Measurements from ENCODE around the gene OIP5. TPM values are rescaled to one million over a fixed set of nuclear protein-coding genes. Genes with fewer than 3 reads are reported as not detected.
"Not testable (repeated sequence)": the region's sequence is repeated elsewhere in the genome, so short reads cannot be mapped to it uniquely, and the experiment has no call there.

OIP5 gene
- total RNA-seq, 1 experiment from 2014 or later, result 61.9 TPM

DNA sequence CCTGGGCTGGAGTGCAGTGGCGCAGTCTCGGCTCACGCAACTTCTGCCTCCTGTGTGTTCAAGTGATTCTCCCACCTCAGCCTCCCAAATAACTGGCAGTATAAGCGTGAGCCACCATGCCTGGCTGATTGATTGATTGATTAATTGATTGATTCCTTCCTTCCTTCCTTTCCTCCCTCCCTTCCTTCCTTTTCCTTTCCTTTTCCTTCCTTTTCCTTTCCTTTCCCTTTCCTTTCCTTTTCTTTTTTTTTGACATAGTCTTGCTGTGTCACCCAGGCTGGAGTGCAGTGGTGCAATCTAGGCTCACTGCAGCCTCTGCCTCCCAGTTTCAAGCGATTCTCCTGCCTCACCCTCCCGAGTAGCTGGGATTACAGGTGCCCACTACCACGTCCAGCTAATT, 71.5 kb downstream of the OIP5 start:
- not testable (repeated sequence) for DNase-seq (ENCODE audit: low read depth)

DNA sequence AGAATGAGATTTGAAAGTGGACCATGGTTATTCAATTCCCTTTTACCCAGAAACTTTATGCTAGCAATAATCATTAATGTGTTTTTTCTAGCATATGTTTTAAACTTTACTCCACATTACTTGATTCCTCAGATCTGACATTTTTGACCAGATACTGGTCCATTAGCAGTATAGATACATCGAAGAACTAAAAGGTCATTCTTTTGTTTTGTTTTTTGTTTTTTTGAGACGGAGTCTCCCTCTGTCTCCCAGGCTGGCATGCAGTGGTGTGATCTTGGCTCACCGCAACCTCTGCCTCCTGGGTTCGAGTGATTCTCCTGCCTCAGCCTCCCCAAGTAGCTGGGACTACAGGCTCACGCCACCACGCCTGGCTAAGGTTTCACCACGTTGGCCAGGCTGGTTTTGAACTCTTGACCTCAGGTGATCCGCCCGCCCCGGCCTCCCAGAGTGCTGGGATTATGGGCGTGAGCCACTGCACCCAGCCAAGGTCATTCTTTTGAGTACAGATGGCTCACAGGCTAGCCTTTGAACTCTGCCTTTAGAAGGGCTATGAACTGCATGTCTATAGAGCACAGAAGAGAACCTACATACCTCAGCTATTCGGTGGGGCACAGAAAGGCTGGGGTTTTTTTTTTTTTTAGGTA, 72.7 kb downstream of the OIP5 start:
- no peak for DNase-seq (ENCODE audit: low read depth)

Other genes with a start within 250 kb of the OIP5 start
- gene INO80, start 216.3 kb downstream of the OIP5 start, total RNA-seq (2014; rRNA removed; shearing (Covaris generic)), result 9.0 and 18.9 TPM in 2 replicates
- gene EXD1, start 101.8 kb downstream of the OIP5 start, total RNA-seq (2014; rRNA removed; shearing (Covaris generic)), result not detected in 2 replicates
- gene CHP1, start 101.3 kb downstream of the OIP5 start, total RNA-seq (2014; rRNA removed; shearing (Covaris generic)), result 81.7 and 92.7 TPM in 2 replicates
- 212 and 264 TPM in 2 replicates for gene NUSAP1, start 290 bp upstream of the OIP5 start, total RNA-seq (2014; rRNA removed; shearing (Covaris generic))
- gene NDUFAF1, start 69.9 kb upstream of the OIP5 start, total RNA-seq (2014; rRNA removed; shearing (Covaris generic)), result 25.0 and 30.6 TPM in 2 replicates
- 29.8 and 40.8 TPM in 2 replicates for gene RTF1, start 84.5 kb upstream of the OIP5 start, total RNA-seq (2014; rRNA removed; shearing (Covaris generic))
- gene ITPKA, start 161.3 kb upstream of the OIP5 start, total RNA-seq (2014; rRNA removed; shearing (Covaris generic)), result 3.7 and 6.1 TPM in 2 replicates
- gene LTK, start 181.2 kb upstream of the OIP5 start, total RNA-seq (2014; rRNA removed; shearing (Covaris generic)), result not detected in 2 replicates
- gene RPAP1, start 211.7 kb upstream of the OIP5 start, total RNA-seq (2014; rRNA removed; shearing (Covaris generic)), result 15.9 and 23.6 TPM in 2 replicates
- 5.3 and 8.7 TPM in 2 replicates for gene TYRO3, start 226.6 kb upstream of the OIP5 start, total RNA-seq (2014; rRNA removed; shearing (Covaris generic))